IMR-90 (cell line): Measurements from ENCODE around the gene NSL1. TPM values are rescaled to one million over a fixed set of nuclear protein-coding genes. Genes with fewer than 3 reads are reported as not detected.

Source experiments
- ATAC-seq: fragments of 200-7000 bp; cut with Tn5 transposase; 2 replicates; pipeline ENCODE4 v1.9.1; 2020; ENCODE audit warnings: low read depth, mild to moderate bottlenecking, moderate library complexity
- BruUV-seq: library from RNA; stranded (reverse); fragments of 400-500 nt; replicated peaks from 2 replicates; lab custom pipeline; 2021; lab: Mats Ljungman, UMichigan
- CTCF ChIA-PET: fragments of 300-600 bp; formaldehyde crosslinking; extraction: SDS; loops from one replicate; lab custom pipeline; 2021; ENCODE audit warnings: antibody characterized with exemption; lab: Yijun Ruan, JAX
- POLR2A ChIA-PET: fragments of 300-600 bp; sonication (Branson Sonifier 250); formaldehyde crosslinking; loops from one replicate; lab custom pipeline; 2022; ENCODE audit warnings: antibody characterized with exemption; ENCODE audit not compliant: unreplicated experiment; lab: Charles Lee
- DNase-seq: peaks from one replicate; pipeline ENCODE4 v3.0.0; 2013
- H2AFZ ChIP-seq: replicated peaks from 2 replicates; pipeline ENCODE3; 2013; ENCODE audit warnings: low read length, mild to moderate bottlenecking; ENCODE audit not compliant: poor library complexity
- H2AK5ac ChIP-seq: 2 replicates; pipeline ENCODE4 v1.6.1; 2013; ENCODE audit warnings: low read depth, low read length, inconsistent platforms
- H2AK9ac ChIP-seq: replicated peaks from 2 replicates; pipeline ENCODE3; 2013; ENCODE audit warnings: mild to moderate bottlenecking, low read depth, low read length, moderate library complexity; ENCODE audit not compliant: poor library complexity
- H2BK120ac ChIP-seq: 2 replicates; pipeline ENCODE4 v1.6.1; 2013; ENCODE audit warnings: low read depth, low read length, inconsistent platforms
- H2BK15ac ChIP-seq: 3 replicates; pipeline ENCODE4 v1.6.1; 2013; ENCODE audit warnings: low read depth, low read length, inconsistent platforms
- H2BK20ac ChIP-seq: 2 replicates; pipeline ENCODE4 v1.6.1; 2013; ENCODE audit warnings: low read depth, mild to moderate bottlenecking, inconsistent platforms, low read length, moderate library complexity
- H2BK5ac ChIP-seq: 2 replicates; pipeline ENCODE4 v1.6.1; 2013; ENCODE audit warnings: mild to moderate bottlenecking, low read depth, low read length, inconsistent platforms; ENCODE audit not compliant: poor library complexity, severe bottlenecking
- H3K14ac ChIP-seq: replicated peaks from 2 replicates; pipeline ENCODE4 v1.6.1; 2013; ENCODE audit warnings: low read depth, low read length, inconsistent platforms
- H3K18ac ChIP-seq: 2 replicates; pipeline ENCODE4 v1.6.1; 2013; ENCODE audit warnings: low read depth, low read length, control low read depth
- H3K23ac ChIP-seq: 2 replicates; pipeline ENCODE4 v1.6.1; 2013; ENCODE audit warnings: low read depth, low read length, inconsistent platforms
- H3K27ac ChIP-seq: 2 replicates; pipeline ENCODE4 v1.5.1; 2013; ENCODE audit warnings: mild to moderate bottlenecking, control low read depth, low read length; ENCODE audit not compliant: insufficient read depth
- H3K27me3 ChIP-seq: 2 replicates; pipeline ENCODE4 v1.6.1; 2013; ENCODE audit warnings: low read length; ENCODE audit not compliant: control insufficient read depth, insufficient read depth
- H3K36me3 ChIP-seq: 2 replicates; pipeline ENCODE4 v1.6.1; 2013; ENCODE audit warnings: low read length, mixed read lengths; ENCODE audit not compliant: control insufficient read depth, insufficient read depth
- H3K4ac ChIP-seq: 2 replicates; pipeline ENCODE4 v1.6.1; 2013; ENCODE audit warnings: low read depth, low read length, inconsistent platforms
- H3K4me1 ChIP-seq: 2 replicates; pipeline ENCODE4 v1.6.1; 2013; ENCODE audit warnings: low read length, mixed read lengths; ENCODE audit not compliant: control insufficient read depth, insufficient read depth
- H3K4me2 ChIP-seq: 2 replicates; pipeline ENCODE4 v1.6.1; 2013; ENCODE audit warnings: low read depth, mild to moderate bottlenecking, control low read depth, low read length, moderate library complexity
- H3K4me3 ChIP-seq: 2 replicates; pipeline ENCODE4 v1.5.1; 2013; ENCODE audit warnings: low read depth, mild to moderate bottlenecking, control low read depth, low read length, moderate library complexity; ENCODE audit not compliant: insufficient read depth
- H3K56ac ChIP-seq: 2 replicates; pipeline ENCODE4 v1.6.1; 2013; ENCODE audit warnings: low read length, inconsistent platforms; ENCODE audit not compliant: insufficient read depth; ENCODE audit errors: extremely low read depth
- H3K79me1 ChIP-seq, 2 experiments: 2 replicates each; pipeline ENCODE4 v1.6.1; 2013; ENCODE audit warnings: low read length in 2 of 2, inconsistent platforms in 1 of 2, low read depth in 1 of 2
- H3K9ac ChIP-seq: 2 replicates; pipeline ENCODE4 v1.6.1; 2013; ENCODE audit warnings: low read depth, low read length, control low read depth
- H3K9me1 ChIP-seq: 2 replicates; pipeline ENCODE4 v1.6.1; 2013; ENCODE audit warnings: low read length, inconsistent platforms; ENCODE audit not compliant: insufficient read depth
- H3K9me3 ChIP-seq: 2 replicates; pipeline ENCODE4 v1.6.1; 2013; ENCODE audit warnings: low read length; ENCODE audit not compliant: control insufficient read depth, insufficient read depth
- H4K20me1 ChIP-seq: 2 replicates; pipeline ENCODE4 v1.6.1; 2013; ENCODE audit warnings: low read length, inconsistent platforms; ENCODE audit not compliant: insufficient read depth
- H4K5ac ChIP-seq: 2 replicates; pipeline ENCODE4 v1.6.1; 2013; ENCODE audit warnings: mild to moderate bottlenecking, low read depth, low read length, control low read depth
- H4K8ac ChIP-seq, 2 experiments: 2 replicates each; pipeline ENCODE4 v1.6.1; 2013; ENCODE audit warnings: low read depth in 2 of 2, low read length in 2 of 2, control low read depth in 1 of 2, inconsistent platforms in 1 of 2
- H4K91ac ChIP-seq: 2 replicates; pipeline ENCODE4 v1.6.1; 2013; ENCODE audit warnings: low read depth, low read length, inconsistent platforms; ENCODE audit not compliant: insufficient read depth
- BHLHE40 ChIP-seq: fragments of 150-350 bp; IDR thresholded peaks from 2 replicates; pipeline ENCODE4 v1.6.1; 2016; ENCODE audit warnings: mild to moderate bottlenecking, low read depth, low read length
- CEBPB ChIP-seq: IDR thresholded peaks from 2 replicates; pipeline ENCODE4 v1.6.1; 2012; ENCODE audit warnings: low read depth, low read length, improper control_type of control experiment
- ELK1 ChIP-seq: fragments of 150-350 bp; IDR thresholded peaks from 2 replicates; pipeline ENCODE4 v1.6.1; 2016; ENCODE audit warnings: low read depth, mild to moderate bottlenecking, low read length, moderate library complexity, borderline replicate concordance
- FOS ChIP-seq: fragments of 150-350 bp; IDR thresholded peaks from 2 replicates; pipeline ENCODE4 v1.6.1; 2016; ENCODE audit warnings: low read depth, low read length
- MAZ ChIP-seq: IDR thresholded peaks from 2 replicates; pipeline ENCODE4 v1.6.1; 2012; ENCODE audit warnings: low read depth, mild to moderate bottlenecking, low read length, improper control_type of control experiment, moderate library complexity, borderline replicate concordance
- NFE2L2 ChIP-seq: fragments of 150-350 bp; IDR thresholded peaks from 2 replicates; pipeline ENCODE4 v1.6.1; 2016; ENCODE audit warnings: low read depth, mild to moderate bottlenecking, low read length
- RCOR1 ChIP-seq: IDR thresholded peaks from 2 replicates; pipeline ENCODE4 v1.6.1; 2012; ENCODE audit warnings: mild to moderate bottlenecking, low read length, improper control_type of control experiment; ENCODE audit not compliant: insufficient replicate concordance
- RFX5 ChIP-seq: IDR thresholded peaks from 2 replicates; pipeline ENCODE4 v1.8.0; 2012; ENCODE audit warnings: low read depth, mild to moderate bottlenecking, low read length, moderate library complexity
- SMC3 ChIP-seq: fragments of 150-350 bp; IDR thresholded peaks from 2 replicates; pipeline ENCODE4 v1.6.1; 2016; ENCODE audit warnings: low read depth, mild to moderate bottlenecking, antibody characterized with exemption, low read length, moderate library complexity
- USF2 ChIP-seq: fragments of 150-350 bp; IDR thresholded peaks from 2 replicates; pipeline ENCODE4 v1.6.1; 2017; ENCODE audit warnings: mild to moderate bottlenecking, antibody characterized with exemption, low read length, low read depth
- WGBS, 2 experiments: methylation state at CpG; one replicate each; pipeline versions ENCODE4 v1.1.5 to v1.1.7; 2013; ENCODE audit warnings: missing lambda C conversion rate in 2 of 2; ENCODE audit not compliant: insufficient read length in 1 of 2; ENCODE audit errors: extremely low coverage in 2 of 2; 5-methylcytosine and 5-hydroxymethylcytosine counted together
- dilution Hi-C: fragments of 300-500 bp; cut with HindIII; formaldehyde crosslinking; loops from one replicate; pipeline ENCODE4 v1.14.3; 2018; ENCODE audit warnings: low sequenced_read_pairs; ENCODE audit not compliant: unreplicated experiment
- in situ Hi-C: fragments of 300-500 bp; cut with MboI; formaldehyde crosslinking; loops from 3 replicates; pipeline ENCODE4 v1.14.3; 2019; ENCODE audit warnings: low sequenced_read_pairs, inconsistent platforms, mixed read lengths
- intact Hi-C: fragments of 100-400 bp; cut with micrococcal nuclease; formaldehyde crosslinking; loops from 2 replicates; pipeline ENCODE4 v1.10.0; 2022
- polyA plus RNA-seq, 3 experiments: library from polyadenylated mRNA; depleted of rRNA; stranded (reverse); fragments of >200 nt; gene quantifications; 2 replicates each; pipeline ENCODE4 v1.2.3, GENCODE V29; 2012; ENCODE audit warnings: low replicate concordance in 1 of 3
- total RNA-seq: library from RNA; depleted of rRNA; stranded (reverse); fragments of >200 nt; gene quantifications from 2 replicates; pipeline ENCODE4 v1.2.3, GENCODE V29; 2012

Gene NSL1
- total and polyA plus RNA-seq, 2 of the 4 experiments (the other 2 are of a cell fraction), result 19.1 to 42.5 TPM

GRCh38 chr1:212777151-212777550 lies 14.4 kb downstream of the NSL1 start:
- H3K9me1 ChIP-seq, result no peaks in the 10 kb centered on the region
- H2BK20ac ChIP-seq, result no peak overlapping the region
- no peak overlapping the region for H3K18ac ChIP-seq
- DNase-seq, result no peak
- TF ChIP-seq RFX5, result no peak
- TF ChIP-seq BHLHE40, result no peak
- TF ChIP-seq FOS, result no peak
- no peak for TF ChIP-seq ELK1
- no peak for TF ChIP-seq USF2
- no peak for TF ChIP-seq NFE2L2
- no peak for TF ChIP-seq CEBPB
- TF ChIP-seq MAZ, result no peak
- TF ChIP-seq RCOR1, result no peak
- no peak for TF ChIP-seq SMC3
- H2AK5ac ChIP-seq, result no peak overlapping the region
- no peak overlapping the region for H4K8ac ChIP-seq
- H2AK9ac ChIP-seq, result no peak overlapping the region
- H4K5ac ChIP-seq, result no peak overlapping the region
- BruUV-seq, result no TSS peak
- no peak overlapping the region for H3K56ac ChIP-seq
- no peak overlapping the region for H2BK120ac ChIP-seq
- no peaks in the 10 kb centered on the region for H3K27me3 ChIP-seq
- no peak overlapping the region for H4K91ac ChIP-seq
- H3K36me3 ChIP-seq, result peaks cover 2% of the 10 kb centered on the region; the same call in 1 of the 2 replicates
- H3K4me2 ChIP-seq, result no peak overlapping the region
- H3K14ac ChIP-seq, result no peak overlapping the region
- H2BK5ac ChIP-seq, result no peak overlapping the region
- CTCF ChIA-PET, result interaction anchor here (0.7 kb wide), 1 partner anchor 23 kb away, joined by 3 read pairs; no protein-coding TSS in a partner anchor
- in situ Hi-C loops, result loop anchor here (5.0 kb wide), 1 partner anchor 300 kb away; no protein-coding TSS in a partner anchor
- H4K20me1 ChIP-seq, result no peaks in the 10 kb centered on the region
- ATAC-seq, result no peak
- H3K79me1 ChIP-seq, result peaks cover 2 to 5% of the 10 kb centered on the region in 2 experiments; a peak in 2 of 4 replicates
- dilution Hi-C loops, result no loop called here
- no peaks in the 10 kb centered on the region for H3K9me3 ChIP-seq
- intact Hi-C loops, result no loop called here
- H2BK15ac ChIP-seq, result no peak overlapping the region
- H3K27ac ChIP-seq, result no peak overlapping the region
- POLR2A ChIA-PET, result no interaction called here
- no peak overlapping the region for H3K23ac ChIP-seq
- WGBS, 2 experiments, result no CpG with 5 or more reads among the region's 3 CpGs
- H2AFZ ChIP-seq, result no peak overlapping the region
- no peak overlapping the region for H3K9ac ChIP-seq
- peaks cover 3% of the 10 kb centered on the region; the same call in 1 of the 2 replicates for H3K4me1 ChIP-seq
- no peak overlapping the region for H3K4me3 ChIP-seq
- no peak overlapping the region for H3K4ac ChIP-seq
